Sigmoid colon (tissue), 7 donors: Measurements from ENCODE around the gene FMOD. TPM values are rescaled to one million over a fixed set of nuclear protein-coding genes. Genes with fewer than 3 reads are reported as not detected.

ENCODE experiments used
- DNase-seq: peaks from one replicate; pipeline ENCODE4 v3.0.0-alpha.2; 2019
- H3K27ac ChIP-seq, 4 donors: fragments of 200-600 bp; sonication (generic); one replicate each; pipeline ENCODE4 v1.5.1; 2016 to 2019; ENCODE audit warnings: mild to moderate bottlenecking in 1 of 4
- H3K27me3 ChIP-seq, 3 donors: fragments of 200-600 bp; sonication (generic); one replicate each; pipeline ENCODE4 v1.5.1; 2019; ENCODE audit warnings: mild to moderate bottlenecking in 1 of 3
- H3K36me3 ChIP-seq, 4 donors: fragments of 200-600 bp; sonication (generic); one replicate each; pipeline ENCODE4 v1.5.1; 2016 to 2019
- H3K4me1 ChIP-seq, 4 donors: fragments of 200-600 bp; sonication (generic); one replicate each; pipeline ENCODE4 v1.5.1; 2017 to 2019
- H3K4me3 ChIP-seq, 4 donors: fragments of 200-600 bp; sonication (generic); one replicate each; pipeline ENCODE4 v1.5.1; 2017 to 2019; ENCODE audit warnings: mild to moderate bottlenecking in 2 of 4, moderate library complexity in 1 of 4
- H3K9me3 ChIP-seq, 4 donors: fragments of 200-600 bp in 3 of 4; sonication (generic) in 3 of 4; one replicate each; pipeline versions ENCODE4 v1.5.1 to v1.6.1; 2013 to 2019
- CTCF ChIP-seq, 4 experiments: fragments of 450-650 bp in 3 of 4; fragments of 200-600 bp in 1 of 4; IDR thresholded peaks; one replicate each; pipeline ENCODE4 v1.5.1; 2016 to 2019; ENCODE audit warnings: antibody characterized with exemption in 4 of 4, mild to moderate bottlenecking in 3 of 4, moderate library complexity in 2 of 4
- EP300 ChIP-seq, 4 donors: sonication (generic); formaldehyde crosslinking; IDR thresholded peaks; one replicate each; pipeline ENCODE4 v1.6.1; 2017; ENCODE audit warnings: antibody characterized with exemption in 4 of 4
- POLR2A ChIP-seq, 2 donors: fragments of 450-650 bp; IDR thresholded peaks; one replicate each; pipeline ENCODE4 v1.6.1; 2016; ENCODE audit warnings: antibody characterized with exemption in 2 of 2, mild to moderate bottlenecking in 2 of 2, moderate library complexity in 2 of 2
- POLR2AphosphoS5 ChIP-seq, 4 donors: sonication (generic); formaldehyde crosslinking; IDR thresholded peaks; one replicate each; pipeline ENCODE4 v1.6.1; 2017; ENCODE audit warnings: antibody characterized with exemption in 4 of 4
- WGBS, 2 donors: extraction: QIAGEN DNeasy Blood & Tissue Kit; methylation state at CpG; one replicate each; pipeline ENCODE4 v1.1.7; 2013; 5-methylcytosine and 5-hydroxymethylcytosine counted together
- intact Hi-C: fragments of 100-400 bp; cut with DNase I; formaldehyde crosslinking; loops from one replicate; pipeline ENCODE4 v1.15.1; 2023
- polyA plus RNA-seq, 3 donors: library from polyadenylated mRNA; stranded (reverse); fragments of 200-250 nt; gene quantifications; one replicate each; pipeline ENCODE4 v1.2.3, GENCODE V29; 2013
- total RNA-seq, 4 donors: library from RNA; depleted of rRNA; stranded (reverse); fragments of >200 nt; gene quantifications; one replicate each; pipeline ENCODE4 v1.1.0, GENCODE V29; 2016
- donor health status: healthy with polysubstance abuse.
- donor health status: Bipolar disorder and iron deficiency.
- donor health status: healthy.

The FMOD gene
- total and polyA plus RNA-seq, 7 donors: 9.5 to 64.5 (median 32.9) TPM

GRCh38 chr1:203306965-203307541 lies 43.9 kb downstream of the FMOD start:
- H3K9me3 ChIP-seq: no peaks in the 10 kb centered on the region
- TF ChIP-seq POLR2A (IDR thresholded peaks at IDR 0.05) (peak in 1 of 2 donors; percentile 9), CTCF (IDR thresholded peaks at IDR 0.05) (no peak), POLR2AphosphoS5 (IDR thresholded peaks at IDR 0.05) (peak; percentile 18 to 67 (median 38)), EP300 (IDR thresholded peaks at IDR 0.05) (no peak)
- H3K27ac ChIP-seq: peak overlapping the region; percentile 96 to 100 (median 100)
- intact Hi-C loops: loop anchor here (1.0 kb wide), 1 partner anchor 29 kb away; no protein-coding TSS in a partner anchor
- peaks cover 0 to 44% (median 38%) of the 10 kb centered on the region in 4 donors for H3K4me1 ChIP-seq
- DNase-seq: peak; percentile 78
- H3K4me3 ChIP-seq: peak overlapping the region; percentile 95 to 99 (median 98)
- H3K27me3 ChIP-seq: no peaks in the 10 kb centered on the region
- 3 to 19% methylated on average over 21 of the region's 21 CpGs for WGBS, 2 donors
- H3K36me3 ChIP-seq: peaks cover 8 to 39% (median 15%) of the 10 kb centered on the region in 4 donors

GRCh38 chr1:203306089-203306964 lies 44.6 kb downstream of the FMOD start:
- DNase-seq: peak; percentile 95
- peak overlapping the region; percentile 96 to 100 (median 100) for H3K27ac ChIP-seq
- H3K9me3 ChIP-seq: no peaks in the 10 kb centered on the region
- H3K4me1 ChIP-seq: peaks cover 0 to 44% (median 38%) of the 10 kb centered on the region in 4 donors
- WGBS, 2 donors: 0% methylated on average over 22 of the region's 22 CpGs
- no peaks in the 10 kb centered on the region for H3K27me3 ChIP-seq
- H3K36me3 ChIP-seq: peaks cover 8 to 39% (median 15%) of the 10 kb centered on the region in 4 donors
- H3K4me3 ChIP-seq: peak overlapping the region; percentile 95 to 99 (median 98)
- intact Hi-C loops: loop anchor here (1.0 kb wide), 1 partner anchor 28 kb away; no protein-coding TSS in a partner anchor
- TF ChIP-seq POLR2A (IDR thresholded peaks at IDR 0.05) (peak in 1 of 2 donors; percentile 63), POLR2AphosphoS5 (IDR thresholded peaks at IDR 0.05) (peak; percentile 65 to 84 (median 74)), CTCF (IDR thresholded peaks at IDR 0.05) (peak in 1 of 4 experiments; percentile 18), EP300 (IDR thresholded peaks at IDR 0.05) (no peak)

GRCh38 chr1:203305809-203306088 lies 45.2 kb downstream of the FMOD start:
- peak; percentile 80 for DNase-seq
- H3K27me3 ChIP-seq: no peaks in the 10 kb centered on the region
- H3K4me3 ChIP-seq: peak overlapping the region; percentile 95 to 99 (median 98)
- 0% methylated on average over 21 of the region's 21 CpGs for WGBS, 2 donors
- intact Hi-C loops: loop anchor here (1.0 kb wide), 2 partner anchors 27 to 31 kb away; no protein-coding TSS in a partner anchor
- no peak for TF ChIP-seq POLR2A (IDR thresholded peaks at IDR 0.05)
- TF ChIP-seq CTCF (IDR thresholded peaks at IDR 0.05): no peak
- no peak for TF ChIP-seq POLR2AphosphoS5 (IDR thresholded peaks at IDR 0.05)
- TF ChIP-seq EP300 (IDR thresholded peaks at IDR 0.05): no peak
- peaks cover 0 to 44% (median 38%) of the 10 kb centered on the region in 4 donors for H3K4me1 ChIP-seq
- H3K9me3 ChIP-seq: no peaks in the 10 kb centered on the region
- H3K27ac ChIP-seq: peak overlapping the region; percentile 96 to 100 (median 100)
- H3K36me3 ChIP-seq: peaks cover 8 to 39% (median 15%) of the 10 kb centered on the region in 4 donors

- DNase-seq: peak; percentile 98
- peak within 1 kb of the TSS; percentile 95 to 99 (median 98) for H3K4me3 ChIP-seq
- 1 to 2% methylated on average over 79 of the region's 79 CpGs for WGBS, 2 donors
- intact Hi-C loops: loop anchor here (1.0 kb wide), 1 partner anchor 31 kb away; no protein-coding TSS in a partner anchor
- peaks cover 8 to 39% (median 15%) of the 10 kb centered on the region in 4 donors for H3K36me3 ChIP-seq
- peak; percentile 100 for TF ChIP-seq POLR2AphosphoS5 (IDR thresholded peaks at IDR 0.05)
- TF ChIP-seq CTCF (IDR thresholded peaks at IDR 0.05): no peak
- TF ChIP-seq EP300 (IDR thresholded peaks at IDR 0.05): peak in 1 of 4 donors; percentile 20
- peak; percentile 100 for TF ChIP-seq POLR2A (IDR thresholded peaks at IDR 0.05)
- H3K4me1 ChIP-seq: peaks cover 0 to 43% (median 38%) of the 10 kb centered on the region in 4 donors
- H3K9me3 ChIP-seq: no peaks in the 10 kb centered on the region
- H3K27me3 ChIP-seq: no peaks in the 10 kb centered on the region
- peak within 1 kb of the TSS; percentile 96 to 100 (median 100) for H3K27ac ChIP-seq
Measured at GRCh38 chr1:203304919-203305808, 45.8 kb downstream of the FMOD start, which contains the start of gene BTG2. Gene BTG2 (plus strand): TSS chr1:203305519. CDS start chr1:203305607, 88 bp downstream.
